HG02852 (cell line): ENCODE results near the gene FAM163A.

Source experiments
- ATAC-seq: cut with Tn5 transposase; IDR thresholded peaks from one replicate; pipeline ENCODE4 v1.9.1; 2021; ENCODE audit warnings: mild to moderate bottlenecking, moderate library complexity; ENCODE audit not compliant: unreplicated experiment

FAM163A gene

DNA sequence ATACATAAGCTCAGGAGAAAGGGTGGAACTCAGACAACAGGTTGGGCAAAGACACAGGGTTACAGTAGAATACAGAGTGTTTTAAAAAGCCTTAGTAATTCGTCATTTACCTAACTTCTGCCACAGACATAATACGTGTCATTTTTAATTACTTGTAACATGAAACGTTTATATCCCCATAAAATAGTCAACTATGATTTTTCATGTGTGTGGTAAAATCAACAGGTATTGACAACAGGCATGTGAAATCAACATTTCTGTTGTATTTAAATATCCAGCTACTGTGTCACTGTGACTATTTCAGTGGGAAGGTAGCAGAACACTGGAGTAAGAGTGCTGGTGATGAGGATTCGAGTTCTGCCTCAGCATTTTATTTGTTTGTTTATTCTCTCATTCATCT is 5.7 kb downstream of the FAM163A start:
- ATAC-seq, result no peak

DNA sequence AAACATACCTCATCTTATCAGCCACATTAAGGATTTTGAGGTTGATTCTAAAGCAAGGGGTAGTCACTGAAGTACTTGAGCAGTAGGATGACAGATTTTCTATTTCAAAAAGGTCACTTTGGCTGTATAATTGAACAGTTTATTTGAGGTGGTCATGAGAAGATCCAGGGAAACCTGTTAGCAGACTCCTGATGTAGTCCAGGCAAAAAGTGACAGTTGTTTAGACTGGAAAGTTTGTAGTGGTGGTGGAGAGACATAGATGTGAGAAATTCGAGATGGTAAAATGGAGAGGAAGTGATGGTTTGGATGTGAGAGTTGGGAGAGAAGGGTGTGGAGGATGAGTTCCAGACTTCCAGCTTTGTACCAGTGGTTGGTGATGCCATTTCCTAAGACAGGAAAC is 7.5 kb downstream of the FAM163A start:
- ATAC-seq, result no peak

DNA sequence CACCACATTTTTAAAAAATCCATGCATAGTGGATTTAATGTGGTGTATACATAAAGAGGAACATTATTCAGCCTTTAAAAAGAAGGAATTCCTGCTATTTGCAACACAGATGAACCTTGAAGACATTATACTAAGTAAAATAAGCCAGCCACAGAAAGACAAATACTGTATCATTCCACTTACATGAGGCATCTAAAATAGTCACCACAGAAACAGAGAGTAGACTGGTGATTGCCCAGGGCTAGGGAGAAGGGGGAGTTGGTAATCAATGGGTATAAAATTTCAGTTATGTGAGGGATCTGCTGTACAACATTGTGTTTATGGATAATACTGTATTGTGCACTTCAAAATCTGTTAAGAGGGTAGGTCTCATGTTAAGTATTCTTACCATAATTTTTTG is 10.0 kb downstream of the FAM163A start:
- ATAC-seq, result no peak

DNA sequence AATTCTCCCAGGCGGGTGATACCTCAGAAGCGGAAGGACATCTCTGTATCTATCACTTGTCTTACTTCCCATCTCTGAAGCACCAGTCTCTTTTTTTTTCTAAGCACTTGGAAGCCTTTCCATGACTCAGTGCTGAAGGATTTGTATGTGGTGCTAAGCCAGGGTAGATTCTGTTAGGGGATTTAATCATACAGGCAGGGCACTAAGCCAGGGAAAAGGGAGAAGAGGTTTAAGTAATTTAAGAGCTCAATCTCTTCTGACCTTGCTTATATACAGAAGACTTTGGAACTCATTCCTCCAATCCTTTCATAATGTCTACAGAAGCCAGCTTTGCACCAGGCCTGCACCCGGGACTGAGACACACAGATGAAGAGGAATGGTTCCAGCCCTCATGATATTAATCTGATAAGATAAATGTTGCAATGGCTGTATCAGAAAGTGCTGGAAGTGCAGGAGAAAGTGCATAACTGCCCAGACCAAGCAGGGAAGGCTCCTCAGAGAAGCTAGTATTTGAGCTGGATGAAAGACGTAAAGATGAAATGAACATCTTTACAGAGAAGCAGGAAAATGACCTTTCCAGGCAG is 11.0 kb downstream of the FAM163A start:
- ATAC-seq, result no peak

DNA sequence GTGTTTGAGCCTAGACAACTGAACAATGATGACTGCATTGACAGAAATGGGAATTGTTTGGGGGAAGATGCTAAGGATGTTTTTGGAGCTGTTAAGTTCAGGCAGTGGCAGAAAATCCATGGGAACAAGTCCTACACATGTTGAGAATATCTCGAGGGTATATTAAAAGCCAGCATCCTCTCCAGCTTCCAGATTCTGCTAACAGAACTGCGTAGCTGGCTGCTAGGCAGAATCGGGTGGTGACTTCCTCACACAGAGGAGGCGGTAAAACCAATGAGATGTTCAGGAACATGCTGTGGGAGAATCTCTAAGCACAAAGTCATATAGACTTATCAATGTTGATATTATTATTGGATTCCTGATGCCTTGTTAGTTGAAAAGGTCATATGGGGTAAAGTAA is 14.8 kb downstream of the FAM163A start:
- ATAC-seq, result no peak

DNA sequence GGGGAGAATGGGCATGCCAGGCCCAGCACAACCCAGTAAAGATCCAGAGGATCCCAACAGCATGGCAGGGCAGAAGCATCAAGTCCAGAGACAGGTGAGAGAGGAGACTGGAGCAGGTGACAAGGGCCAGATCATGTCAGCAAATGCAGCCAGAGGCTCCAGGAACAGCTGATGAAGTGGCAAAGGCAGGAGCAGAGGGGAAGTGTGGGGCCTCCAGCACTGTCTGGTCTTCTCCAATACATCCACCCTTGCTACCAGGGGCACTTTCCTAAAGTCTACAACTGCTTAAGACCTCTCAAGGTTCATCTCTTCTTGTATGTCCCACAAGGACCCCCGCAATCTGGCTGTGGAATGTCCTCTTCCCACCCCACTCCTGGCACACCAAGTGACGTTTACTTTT is 17.4 kb downstream of the FAM163A start:
- ATAC-seq, result no peak

DNA sequence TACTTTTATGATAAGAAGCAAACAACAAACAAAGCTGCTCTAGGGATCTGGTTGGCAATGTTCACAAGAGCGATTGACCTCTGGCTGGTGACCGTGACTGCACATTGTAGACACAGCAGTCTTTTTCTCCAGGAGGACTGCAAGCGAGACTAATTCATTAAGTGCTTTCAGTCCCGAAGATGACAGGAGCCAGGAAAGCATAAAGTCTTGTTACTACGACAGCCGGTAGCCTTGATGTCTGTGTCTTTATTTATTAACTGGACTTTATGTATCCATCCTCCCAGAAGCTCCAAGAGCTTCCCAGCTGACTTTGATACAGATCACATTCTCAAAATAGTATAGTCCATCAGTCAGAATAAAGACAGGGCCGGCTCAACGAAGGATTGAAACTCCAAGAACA is 18.2 kb downstream of the FAM163A start:
- ATAC-seq, result no peak

DNA sequence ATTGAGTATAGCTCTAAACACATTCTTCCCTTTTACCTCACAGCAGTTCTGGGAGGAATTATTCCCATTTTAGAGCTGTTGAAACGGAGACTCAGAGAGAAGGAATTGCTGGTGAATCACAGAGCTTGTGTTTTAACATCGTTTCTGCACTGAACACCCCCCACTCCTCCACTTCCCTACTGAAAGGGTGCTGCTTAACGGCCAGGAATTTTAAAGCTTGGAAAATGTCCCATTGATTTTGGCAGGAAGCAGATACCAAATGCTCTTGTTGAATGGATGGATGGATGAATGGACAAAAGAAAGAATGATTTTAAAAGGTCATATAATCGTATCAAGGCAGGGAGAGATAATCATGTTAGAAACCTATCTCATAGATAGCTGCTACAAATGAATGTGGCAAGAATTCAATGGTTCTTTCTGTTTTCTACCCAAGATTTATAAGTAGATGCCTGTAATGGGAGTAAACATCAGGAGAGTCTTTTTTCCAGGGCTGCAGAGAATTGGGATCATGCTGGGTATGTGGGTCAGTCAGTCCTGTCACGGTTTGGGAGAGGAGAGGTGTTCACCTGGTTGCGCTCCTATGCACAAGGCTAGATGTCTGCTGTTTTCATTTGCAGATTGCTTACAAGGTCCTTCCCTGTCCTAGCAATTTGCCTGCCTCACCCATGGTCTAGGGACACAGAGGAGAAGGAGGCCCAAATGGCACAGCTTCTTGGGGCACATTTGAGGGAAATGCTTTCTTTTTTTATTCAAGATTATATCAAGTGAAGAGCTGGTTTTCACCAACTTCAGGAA is 19.0 kb downstream of the FAM163A start:
- ATAC-seq, result no peak

DNA sequence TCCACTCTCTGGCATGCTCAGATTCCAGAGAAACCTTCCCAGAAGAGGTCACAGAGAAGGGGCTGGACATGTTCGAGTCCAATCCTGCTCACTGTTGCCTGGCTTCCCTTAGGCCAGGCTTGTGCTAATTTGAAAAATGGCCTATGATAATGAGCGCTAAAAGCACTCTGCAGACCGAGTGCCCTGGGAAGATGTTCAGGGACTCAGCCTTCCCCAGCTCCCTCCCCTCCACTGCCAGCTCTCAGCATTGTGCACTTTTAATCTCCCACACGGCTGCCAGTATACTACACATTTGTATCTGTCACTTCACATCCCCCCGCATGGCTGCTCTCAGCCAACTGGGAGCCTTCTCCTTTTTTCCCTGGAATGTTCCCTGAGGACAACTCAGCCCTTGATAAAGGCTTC is 24.1 kb downstream of the FAM163A start:
- ATAC-seq, result no peak

DNA sequence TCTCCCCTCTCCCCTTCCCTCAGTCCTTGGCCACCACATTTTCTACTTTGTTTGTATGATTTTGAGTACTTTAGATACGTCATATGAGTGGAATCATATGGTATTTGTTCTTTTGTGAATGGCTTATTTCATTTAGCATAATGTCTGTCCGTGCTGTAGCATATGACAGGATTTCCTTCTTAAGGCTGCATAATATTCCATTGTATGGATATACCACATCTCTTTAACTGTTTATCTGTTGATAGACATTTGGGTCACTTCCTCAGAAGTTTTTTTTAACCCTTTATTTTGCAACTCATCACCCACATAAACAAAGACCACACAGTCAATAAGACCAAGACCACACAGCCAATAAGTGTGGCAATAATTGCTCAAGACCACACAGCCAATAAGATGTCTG is 24.9 kb downstream of the FAM163A start:
- no peak for ATAC-seq

DNA sequence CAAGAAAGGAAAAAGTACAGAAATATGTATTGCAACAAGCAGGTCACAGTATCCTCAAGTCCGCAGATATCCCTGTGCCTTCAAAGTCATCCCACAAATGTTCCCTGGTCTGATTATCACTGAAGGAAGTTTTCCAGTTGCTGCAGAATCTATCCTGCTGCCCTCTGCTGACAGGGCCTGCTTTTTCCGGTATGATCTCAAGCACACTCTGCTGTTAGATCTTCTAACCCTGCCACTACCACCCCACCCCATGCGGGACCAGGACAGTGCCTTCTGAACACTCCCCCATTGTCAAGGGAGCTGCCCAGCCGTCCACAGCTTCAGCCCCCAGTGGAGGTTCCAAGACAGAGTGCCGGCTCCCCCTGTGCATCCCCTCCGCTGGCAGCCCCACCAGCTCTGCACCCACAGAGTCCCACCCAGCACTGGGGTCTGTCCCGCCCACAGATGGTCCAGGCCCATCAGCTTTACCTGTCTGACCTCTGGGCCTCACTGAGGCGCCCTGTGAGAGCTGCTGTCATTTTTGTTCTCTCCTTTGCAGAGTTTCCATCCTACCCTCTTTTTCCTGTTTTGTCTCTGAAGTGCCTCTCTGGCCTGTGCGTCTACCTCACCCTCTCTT is 27.9 kb downstream of the FAM163A start:
- no peak for ATAC-seq

DNA sequence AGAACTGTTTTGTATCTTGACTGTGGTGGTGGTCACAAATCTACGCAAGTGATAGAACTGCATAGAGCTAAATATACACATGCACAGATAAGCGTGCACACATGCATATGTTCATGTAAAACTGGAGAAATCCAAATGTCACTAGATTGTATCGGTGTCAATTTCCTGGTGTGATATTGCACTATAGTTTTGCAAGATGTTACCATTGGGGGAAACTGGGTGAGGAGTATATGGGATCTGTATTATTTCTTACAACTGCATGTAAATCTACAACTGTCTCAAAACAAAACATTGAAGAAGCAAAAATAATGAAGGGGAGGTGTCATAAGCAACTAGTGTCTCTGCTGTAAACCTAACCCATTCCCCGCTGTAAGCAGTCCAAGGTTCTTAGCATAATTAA is 30.2 kb downstream of the FAM163A start:
- no peak for ATAC-seq

DNA sequence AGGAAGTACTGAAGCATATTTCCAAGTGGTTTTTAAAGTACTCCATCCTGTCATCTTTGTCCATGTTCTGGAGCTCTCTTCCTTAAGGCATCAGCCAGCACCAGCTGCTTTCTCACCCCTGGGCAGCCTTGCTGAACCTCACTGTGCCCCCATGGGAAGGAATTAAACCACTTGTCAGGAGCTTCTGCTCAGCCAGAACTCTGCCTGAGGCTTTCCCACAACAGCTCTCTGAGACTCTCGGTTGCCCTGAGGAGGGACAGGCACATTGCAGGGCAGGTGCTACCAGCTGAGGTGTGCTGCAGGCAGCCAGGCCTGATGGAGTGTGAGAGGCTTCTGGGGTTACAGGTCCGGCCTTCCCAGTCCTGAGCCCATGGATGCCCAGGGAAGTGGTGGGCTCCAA is 30.9 kb downstream of the FAM163A start:
- ATAC-seq, result no peak

DNA sequence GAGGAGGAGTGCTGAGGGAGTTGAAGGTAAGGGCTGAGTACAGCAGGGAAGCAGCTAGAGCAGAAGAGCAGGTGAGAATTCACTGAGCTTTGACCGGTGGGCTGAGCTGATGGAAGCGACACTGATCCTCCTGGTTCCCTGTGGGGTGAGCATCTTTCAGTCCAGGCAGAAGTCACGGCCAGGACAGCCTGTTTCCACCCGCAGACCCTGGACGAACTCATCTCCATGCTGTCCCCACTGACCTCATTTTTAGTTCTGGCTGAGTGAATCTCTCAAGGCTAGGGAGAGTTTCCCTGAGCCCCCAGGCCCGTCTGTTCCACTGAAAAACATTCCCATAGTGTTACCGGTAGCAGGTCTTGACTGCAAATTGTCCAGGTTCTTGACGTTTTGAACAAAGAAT is 31.5 kb downstream of the FAM163A start:
- ATAC-seq, result no peak

DNA sequence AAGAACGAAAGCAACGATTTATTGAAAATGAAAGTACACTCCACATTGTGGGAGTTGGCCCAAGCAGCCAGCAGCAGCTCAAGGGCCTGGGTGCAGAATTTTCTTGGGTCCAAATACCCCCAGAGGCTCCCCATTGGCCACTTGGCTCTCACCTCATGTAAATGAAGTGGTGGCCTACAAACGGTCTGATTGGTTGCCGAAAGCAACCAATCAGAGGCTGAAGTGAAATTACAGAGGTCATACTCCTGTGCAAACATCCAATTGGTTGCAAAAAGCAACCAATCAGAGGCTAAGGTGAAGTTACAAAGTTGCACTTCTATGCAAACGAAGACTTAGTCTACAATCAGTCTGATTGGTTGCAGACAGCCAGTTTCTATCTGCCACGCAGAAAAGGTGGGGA is 31.9 kb downstream of the FAM163A start:
- ATAC-seq, result no peak

DNA sequence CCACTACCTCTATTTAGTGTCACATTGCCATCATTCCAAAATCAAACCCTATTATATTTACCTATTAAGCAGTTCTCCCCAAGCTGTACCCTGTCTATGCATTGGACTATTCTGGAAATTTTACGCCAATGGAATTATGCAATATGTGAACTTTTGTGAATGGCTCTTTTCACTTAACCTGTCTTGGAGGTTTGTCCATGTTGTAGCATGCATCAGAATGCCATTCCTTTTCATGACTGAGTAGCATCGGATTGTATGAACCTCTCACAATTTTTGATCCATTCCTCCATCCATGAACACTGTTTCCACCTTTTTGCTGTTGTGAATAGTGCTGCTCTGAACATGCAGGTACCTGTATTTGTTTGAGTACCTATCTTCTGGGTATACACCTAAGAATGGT is 33.7 kb downstream of the FAM163A start:
- no peak for ATAC-seq

DNA sequence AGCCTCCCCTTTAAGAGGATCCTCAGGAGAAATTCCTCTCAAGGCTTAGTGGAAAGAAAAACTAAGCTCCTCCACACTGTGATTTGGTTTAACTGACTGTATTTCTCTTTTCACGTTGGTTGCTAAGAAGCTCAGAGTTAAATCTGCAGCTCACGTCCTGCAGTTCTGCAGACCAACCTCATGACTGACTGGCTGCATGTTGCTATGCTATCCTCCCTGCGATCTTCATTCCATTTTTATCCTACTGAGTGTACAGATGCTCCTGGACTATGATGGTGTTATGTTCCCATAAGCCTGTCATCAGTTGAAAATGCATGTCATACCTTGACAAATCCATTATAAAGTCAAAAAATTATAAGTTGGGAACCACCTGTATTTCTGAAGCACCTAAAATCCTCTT is 34.6 kb downstream of the FAM163A start:
- no peak for ATAC-seq

DNA sequence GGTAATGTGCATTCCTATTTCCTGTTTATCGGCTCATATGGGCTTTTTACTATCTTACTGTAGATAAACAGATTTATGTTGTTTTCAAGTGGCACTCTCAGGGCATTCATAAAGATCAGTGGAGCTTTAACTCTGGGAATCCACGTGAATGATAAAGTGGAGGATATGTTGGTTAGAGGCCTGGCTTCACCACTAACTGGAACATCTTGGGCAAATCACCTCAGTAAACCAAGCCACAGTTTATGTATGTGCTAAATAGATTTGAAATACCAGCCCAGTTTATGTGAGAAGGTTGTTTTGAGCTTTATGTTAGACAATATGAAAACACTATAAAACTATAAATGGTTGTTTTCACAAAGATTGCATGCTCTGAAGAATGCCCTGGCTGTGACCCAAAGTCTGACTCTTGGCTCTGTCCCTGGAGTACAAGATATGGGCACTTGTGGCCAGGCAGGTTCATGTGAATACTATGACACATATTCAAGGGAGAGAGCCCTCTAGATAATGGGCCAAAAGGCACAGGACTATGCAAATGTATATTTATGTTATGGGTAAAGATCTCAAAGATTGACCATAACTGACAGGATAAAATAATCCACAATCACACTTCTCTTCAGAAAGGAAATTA is 36.7 kb downstream of the FAM163A start:
- ATAC-seq, result no peak

DNA sequence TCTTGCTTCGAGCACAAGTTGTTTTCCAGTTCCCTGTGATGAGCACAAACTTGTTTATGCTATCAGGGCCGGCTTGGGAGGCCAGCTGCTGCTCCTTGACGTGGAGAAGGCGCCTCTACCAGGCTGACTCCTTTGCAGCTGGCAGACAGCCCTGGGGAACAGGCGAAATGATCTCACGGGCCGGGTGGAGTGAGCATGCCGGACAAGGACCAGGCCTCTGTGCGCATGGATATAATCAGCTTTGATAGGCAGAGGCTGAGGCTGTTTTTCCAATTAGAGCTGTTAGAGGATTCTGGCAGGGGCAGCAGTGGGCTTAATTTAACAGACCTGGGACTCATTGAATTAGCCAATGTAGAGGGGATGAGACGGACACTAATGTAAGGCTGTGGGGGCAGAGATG is 38.9 kb downstream of the FAM163A start:
- no peak for ATAC-seq

DNA sequence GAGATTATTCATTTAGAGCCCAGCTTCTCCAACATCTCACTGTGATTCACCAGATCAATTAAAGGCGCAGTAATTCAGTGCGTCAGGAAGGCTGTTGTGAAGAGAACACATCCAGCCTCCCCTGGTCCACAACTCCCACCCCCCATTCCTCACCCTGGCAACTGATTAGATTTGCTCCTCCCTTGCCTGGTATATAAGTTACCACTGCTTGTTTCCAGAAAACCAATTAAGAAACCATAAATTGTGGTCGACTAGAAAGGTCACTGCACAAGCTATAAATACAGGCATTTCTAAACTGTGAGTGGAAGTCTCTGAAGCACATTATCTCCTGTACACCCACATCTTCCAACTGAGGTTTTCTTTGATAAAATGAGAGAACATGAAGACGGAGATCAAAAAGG is 41.9 kb downstream of the FAM163A start:
- no peak for ATAC-seq

DNA sequence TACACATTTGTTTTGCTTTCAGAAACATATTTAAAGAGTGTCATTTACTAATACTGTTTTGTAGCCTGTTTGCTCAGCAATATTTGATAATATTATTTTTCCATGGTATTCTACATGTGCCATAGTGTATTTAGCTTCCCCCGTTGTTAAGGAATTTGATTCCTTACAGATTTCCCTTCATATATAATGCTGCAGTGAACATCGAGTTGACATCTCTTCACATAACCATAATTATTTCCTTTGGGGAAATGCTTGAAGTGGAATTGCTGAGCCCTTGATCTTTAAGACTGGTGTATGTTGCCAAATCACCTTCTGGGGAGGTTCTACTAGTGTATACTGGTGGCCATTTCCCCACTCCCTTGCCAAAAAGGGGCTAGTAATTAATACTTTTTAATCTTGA is 42.6 kb downstream of the FAM163A start:
- no peak for ATAC-seq
